HG03108 (cell line): Measurements from ENCODE around the gene CDC14C.
"Not testable (repeated sequence)": the region's sequence is repeated elsewhere in the genome, so short reads cannot be mapped to it uniquely, and the experiment has no call there.

Experiments used
- ATAC-seq: cut with Tn5 transposase; IDR thresholded peaks from one replicate; pipeline ENCODE4 v1.9.1; 2021; ENCODE audit warnings: moderate library complexity; ENCODE audit not compliant: unreplicated experiment

The CDC14C gene

DNA sequence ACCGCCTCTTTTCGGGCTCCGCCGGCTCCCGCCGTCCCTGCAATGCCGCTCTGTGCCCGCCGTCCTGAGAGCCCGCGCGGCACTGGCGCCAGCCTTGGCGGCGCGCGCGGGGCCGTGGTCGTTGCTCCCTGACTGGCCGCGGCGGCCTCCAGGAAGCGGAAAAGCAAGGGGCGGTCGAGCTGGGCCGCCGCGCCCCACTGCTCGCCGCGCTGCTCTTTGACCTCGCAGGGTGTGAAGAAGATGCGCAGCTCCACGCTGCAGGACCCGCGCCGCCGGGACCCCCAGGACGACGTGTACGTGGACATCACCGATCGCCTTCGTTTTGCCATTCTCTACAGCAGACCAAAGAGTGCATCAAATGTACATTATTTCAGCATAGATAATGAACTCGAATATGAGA is at the start of gene CDC14C:
CDC14C (plus strand) TSS at position 115 of the 400 bp plus-strand sequence; CDS start at position 241, 126 bp downstream.
- ATAC-seq = no peak

DNA sequence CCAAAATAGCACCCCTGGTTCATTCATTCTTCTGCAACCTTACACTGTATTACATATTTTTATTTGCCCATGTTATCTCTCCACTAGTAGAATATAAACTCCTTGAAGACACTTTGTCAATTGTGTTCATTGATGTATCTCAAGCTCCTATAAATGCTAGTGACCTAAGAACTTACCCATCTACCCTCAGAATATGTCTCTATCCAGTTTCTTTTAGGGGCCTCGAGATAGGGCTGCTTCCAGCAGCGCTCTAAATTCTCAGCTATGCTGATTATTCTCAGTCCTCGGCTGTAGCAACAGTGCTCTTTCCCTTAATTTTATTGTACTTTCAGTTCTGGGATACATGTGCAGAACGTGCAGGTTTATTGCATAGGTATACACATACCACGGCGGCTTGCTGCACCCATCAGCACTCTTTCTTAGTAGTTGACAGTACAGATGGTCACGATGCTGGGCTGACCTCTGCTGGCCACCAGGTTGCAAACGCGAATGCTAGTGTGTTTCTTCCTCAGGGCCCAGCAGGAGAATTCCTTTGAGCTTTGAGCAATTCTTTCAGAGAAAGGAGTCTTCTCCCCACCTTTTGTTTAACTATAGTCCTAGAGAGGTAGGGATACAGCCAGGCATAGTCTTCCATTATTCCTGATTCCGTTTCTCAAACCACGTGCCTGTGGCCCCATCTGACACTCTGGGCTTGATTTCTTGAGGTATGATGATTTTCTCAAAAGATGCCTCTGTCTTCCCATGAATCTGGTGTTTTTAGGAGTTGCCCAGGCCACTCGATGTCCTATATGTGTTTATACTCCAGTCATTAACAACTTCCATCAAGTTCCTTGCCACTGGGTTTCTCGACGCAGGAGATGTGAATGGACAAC is 49.1 kb upstream of the CDC14C start:
- ATAC-seq = no peak

DNA sequence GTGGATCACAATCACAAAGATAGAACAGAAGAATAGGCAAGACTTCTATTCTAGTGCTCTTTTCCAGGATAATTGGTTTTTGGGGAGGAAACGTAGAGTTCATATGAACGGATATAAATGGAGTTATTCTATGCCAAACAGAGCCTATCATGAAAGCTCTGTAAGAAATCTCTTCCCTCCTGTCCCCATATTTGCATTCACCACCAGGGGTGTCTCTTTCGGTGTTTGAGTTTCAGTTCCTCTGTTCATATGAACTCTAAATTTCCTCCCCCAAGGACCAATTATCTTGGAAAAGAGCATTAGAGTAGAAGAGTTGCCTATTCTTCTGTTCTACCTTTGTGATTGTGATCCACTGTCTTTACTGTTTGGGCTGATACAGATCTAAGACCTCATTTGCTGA is 48.3 kb upstream of the CDC14C start:
- no peak for ATAC-seq

DNA sequence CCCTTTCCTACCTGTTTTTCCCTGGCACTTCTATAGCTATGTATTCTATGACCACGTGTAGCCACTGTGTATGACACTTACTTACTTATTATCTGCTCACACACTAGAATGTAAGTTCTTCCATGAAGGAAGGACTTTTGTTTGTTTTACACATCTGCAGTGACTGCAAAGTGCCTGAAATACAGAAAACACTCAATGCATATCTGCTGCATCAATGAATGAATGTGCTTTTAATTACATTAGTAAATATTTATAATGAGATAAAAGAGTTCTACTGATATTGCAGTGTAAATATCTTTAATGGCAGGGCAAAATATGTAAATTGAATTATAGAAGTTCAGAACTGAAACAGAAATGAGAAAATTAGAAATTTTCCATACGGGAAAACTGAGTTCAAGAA is 43.5 kb upstream of the CDC14C start:
- no peak for ATAC-seq

DNA sequence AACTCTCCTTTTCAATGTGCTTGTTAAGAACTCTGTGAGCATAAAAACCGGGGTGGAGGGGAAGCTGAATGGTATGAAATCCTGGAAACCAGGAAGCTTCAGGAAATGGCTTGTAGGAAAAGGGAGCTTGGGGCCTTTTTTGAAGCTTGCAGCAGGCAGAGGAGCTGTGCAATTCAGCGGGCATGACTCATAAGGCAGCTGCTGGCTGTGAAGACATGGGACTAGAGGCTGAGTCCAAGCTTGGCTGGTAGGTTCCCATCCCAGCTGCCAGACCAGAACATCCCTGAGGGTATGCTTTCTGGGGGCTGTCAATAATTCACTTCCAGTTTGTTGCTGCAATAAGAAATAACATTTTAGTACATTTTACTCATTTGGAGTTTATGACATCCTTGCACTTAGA is 36.8 kb upstream of the CDC14C start:
- no peak for ATAC-seq

DNA sequence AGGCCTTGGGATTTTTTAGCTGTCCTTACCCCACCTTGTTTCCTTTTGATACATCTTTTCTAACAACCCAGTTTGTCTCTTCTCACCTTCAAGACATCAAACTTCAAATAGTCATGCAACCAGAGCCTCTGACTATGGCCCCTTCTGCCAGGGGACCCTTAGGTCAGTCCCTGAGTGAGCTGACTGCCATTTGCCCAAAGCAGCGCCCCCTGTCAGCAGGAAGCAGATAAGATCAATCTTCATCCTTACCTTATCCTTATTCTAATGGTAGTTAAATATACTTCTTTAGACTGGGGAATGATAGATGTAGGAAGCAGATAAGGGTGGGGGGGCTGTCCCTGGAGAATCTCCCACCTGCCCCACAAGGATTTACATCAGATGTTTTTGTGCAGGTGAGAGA is 29.8 kb upstream of the CDC14C start:
- ATAC-seq = no peak

DNA sequence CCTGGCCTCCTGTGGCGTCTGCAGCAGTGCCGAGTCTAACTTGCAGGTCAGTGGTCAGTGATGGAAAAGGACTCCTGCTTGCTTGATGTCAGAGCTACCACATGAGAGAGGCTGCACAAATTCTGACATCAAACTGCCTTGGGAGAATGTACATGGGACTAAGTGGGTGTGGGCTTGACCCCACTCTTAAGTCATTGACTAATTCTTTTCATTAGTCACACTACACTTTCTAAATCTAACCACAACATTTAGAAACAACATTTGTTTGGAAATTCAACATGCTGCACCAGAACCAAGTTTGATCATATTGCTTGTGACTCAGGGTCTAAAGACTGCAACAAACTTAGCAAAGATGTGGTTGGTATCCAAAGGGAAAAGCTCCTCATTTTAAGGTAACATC is 24.4 kb upstream of the CDC14C start:
- ATAC-seq = no peak

DNA sequence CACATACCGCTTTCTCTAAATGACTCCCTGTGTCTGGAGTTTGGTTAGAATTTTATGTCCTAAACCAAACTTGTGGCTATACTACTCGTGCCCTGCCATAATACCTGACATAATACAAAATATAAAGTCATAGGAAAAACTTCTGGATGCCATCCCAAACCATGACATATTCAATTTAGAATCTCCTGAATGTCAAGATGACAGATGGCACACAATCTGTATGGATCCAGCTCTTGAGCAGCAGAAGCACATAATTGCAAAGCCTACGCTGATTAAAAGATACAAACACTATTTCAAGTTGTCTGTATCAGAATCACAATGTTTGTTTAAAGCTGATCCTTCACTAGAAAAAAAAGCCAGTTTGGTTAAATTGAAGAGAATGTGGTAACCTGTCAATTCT is 22.4 kb upstream of the CDC14C start:
- ATAC-seq = no peak

DNA sequence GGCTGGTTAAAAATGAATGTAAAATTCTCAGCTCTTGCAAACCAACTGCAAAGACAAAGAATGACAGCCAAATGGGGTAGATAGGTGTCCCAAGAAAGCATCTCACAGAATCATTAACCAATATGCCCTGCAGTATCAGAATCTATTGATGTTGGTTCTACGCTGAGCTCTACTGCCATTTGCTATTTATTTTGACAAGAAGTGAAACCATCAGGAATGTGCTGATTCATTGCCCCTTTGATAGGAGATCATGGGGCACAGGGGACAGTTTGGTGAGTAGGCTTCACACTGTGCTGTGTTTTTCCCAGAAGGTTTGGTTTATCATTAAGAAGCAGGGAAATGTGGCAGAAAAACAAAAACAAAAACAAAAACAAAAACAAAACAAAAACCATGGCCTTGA is 19.4 kb upstream of the CDC14C start:
- ATAC-seq = no peak

DNA sequence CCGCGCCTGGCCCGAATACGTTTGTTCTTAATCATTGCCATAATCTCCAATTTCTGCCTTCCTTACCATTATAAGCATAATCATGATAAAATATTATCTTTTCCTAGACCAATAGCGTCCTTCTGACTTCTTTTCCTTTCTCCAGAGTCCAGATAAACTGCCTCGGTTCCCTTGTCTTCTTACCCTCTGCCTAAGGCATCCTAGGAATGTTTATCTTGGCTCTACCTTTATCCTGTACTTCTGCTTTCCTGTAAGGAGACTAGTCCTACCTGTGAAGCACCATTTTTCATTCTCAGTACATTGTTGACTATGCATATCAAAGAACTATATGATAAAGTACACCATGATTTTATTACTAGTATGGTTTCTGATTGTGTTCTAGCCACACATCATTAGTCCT is 18.7 kb upstream of the CDC14C start:
- not testable (repeated sequence) for ATAC-seq

DNA sequence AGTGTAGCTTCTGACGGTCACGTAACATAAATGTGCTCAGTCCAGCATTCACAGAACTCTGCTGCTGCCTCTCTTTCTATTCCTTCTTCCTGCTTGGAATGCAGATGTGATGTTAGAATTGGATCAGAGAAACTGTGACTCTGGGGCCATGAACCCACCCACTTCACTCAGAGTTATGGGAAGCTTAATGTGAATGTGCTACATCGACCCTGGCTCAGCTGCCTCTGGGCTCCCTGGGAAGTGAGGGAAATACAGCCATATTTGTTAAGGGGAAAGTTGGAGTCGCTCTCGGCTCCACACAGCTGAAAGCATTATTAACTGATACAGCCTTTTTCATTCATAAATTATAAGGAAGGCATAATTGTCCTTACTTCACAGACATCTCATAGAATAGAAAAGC is 14.5 kb upstream of the CDC14C start:
- ATAC-seq = not testable (repeated sequence)

DNA sequence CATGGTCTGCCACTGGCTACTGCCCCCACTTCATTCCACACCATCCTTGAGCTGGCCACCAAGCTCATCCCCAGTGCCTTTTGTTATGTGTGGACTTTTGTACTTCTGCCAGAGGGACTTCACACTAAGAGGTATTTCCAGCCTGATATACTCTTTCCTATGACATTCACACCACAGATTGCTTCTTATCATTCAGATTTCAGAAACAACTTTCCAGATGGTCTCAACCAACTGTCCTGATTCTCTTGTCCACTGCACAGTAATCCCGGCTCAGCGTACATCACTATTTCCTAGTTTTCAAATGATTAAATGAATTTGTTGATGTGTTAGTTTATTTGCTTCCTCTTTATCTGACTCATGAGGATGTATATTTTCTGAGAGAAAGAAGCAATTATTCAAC is 7.1 kb downstream of the CDC14C start:
- no peak for ATAC-seq

DNA sequence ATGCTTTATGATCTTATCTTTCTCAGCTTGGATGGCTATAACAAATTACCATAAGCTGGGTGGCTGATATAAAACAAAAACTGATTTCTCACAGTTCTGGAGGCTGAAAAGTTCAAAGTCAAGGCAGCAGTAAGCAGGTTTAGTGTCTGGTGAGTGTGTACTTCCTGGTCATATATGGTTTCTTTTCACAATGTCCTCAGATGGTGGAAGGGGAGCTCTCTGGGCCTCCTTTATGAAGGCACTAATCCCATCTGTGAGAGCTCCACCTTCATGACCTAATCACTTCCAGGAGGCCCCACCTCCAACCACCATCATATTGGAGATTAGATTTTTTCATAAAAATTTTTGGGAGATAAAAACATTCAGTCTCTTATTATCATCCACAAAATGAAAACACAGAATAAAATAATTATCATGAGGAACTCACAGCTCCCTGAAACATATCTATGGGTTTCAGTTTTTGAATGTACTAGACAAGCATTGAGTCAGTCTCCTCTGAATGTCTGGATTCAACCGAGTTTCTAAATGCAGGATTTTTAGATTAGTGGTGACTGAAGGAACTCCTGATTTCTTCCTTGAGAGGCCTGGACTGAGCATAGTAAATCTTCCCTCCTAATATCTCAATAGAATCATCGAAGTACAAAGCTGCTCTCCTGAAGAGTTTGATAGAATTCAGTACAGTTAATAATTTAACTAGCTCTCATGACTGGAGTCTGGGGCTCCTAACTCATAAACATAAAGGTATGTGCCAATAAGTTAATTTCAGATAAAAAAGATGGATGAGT is 8.0 kb downstream of the CDC14C start:
- ATAC-seq = no peak

DNA sequence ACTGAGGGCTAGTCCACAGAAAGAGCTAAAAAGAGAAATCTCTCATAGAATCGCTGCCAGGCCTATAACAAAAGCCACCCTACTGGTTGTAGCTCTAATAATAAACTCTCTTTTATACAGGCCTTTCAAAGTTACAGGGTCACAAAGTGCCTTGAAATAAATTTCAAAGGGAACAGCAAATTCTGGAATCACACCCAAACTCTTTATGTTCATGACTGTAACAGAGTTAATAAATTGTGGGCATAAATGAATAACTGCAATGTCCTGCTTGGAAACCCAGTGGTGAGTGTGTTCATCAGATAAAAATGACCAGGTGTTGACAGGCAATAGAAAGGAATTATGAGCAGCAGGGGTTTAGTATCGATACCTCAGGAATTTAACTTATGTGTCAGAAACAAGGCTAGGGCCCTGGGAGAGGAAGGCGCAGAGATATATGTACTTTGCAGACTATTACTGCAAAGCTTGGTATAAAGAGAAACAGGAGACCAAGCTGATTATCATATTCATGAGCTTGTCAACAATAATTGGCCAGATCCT is 9.3 kb downstream of the CDC14C start:
- no peak for ATAC-seq

DNA sequence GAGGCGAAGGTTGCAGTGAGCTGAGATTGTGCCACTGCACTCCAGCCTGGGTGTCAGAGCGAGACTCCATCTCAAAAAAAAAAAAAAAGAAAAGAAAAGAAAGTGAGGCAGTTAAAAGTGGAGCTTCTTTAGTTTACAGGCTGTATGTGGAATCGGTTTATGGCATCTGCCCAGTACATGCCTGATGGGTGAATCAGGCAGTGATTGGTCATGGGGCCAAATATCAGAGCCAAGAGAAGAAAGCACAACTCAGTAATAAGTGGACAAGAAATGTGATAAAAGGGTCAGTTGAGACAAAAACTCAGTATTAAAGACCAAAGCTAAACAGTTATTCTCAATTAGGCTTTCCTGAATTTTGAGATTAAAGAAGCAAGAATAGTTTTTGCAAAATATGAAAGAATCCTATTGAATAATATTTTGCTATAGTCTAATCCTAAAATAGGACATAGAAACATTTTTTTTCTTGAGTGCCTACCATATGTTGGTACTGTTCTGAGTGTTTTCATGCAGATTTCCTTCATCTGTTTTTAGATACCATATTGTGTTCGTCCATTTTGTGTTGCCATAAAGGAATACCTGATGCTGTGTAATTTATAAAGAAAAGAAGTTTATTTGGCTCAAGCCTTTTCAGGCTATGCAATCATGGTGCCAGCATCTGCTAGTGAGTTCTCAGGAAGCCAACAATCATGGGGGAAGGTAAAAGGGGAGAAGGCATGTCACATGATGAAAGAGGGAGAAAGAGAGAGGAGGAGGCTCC is 14.4 kb downstream of the CDC14C start:
- no peak for ATAC-seq

DNA sequence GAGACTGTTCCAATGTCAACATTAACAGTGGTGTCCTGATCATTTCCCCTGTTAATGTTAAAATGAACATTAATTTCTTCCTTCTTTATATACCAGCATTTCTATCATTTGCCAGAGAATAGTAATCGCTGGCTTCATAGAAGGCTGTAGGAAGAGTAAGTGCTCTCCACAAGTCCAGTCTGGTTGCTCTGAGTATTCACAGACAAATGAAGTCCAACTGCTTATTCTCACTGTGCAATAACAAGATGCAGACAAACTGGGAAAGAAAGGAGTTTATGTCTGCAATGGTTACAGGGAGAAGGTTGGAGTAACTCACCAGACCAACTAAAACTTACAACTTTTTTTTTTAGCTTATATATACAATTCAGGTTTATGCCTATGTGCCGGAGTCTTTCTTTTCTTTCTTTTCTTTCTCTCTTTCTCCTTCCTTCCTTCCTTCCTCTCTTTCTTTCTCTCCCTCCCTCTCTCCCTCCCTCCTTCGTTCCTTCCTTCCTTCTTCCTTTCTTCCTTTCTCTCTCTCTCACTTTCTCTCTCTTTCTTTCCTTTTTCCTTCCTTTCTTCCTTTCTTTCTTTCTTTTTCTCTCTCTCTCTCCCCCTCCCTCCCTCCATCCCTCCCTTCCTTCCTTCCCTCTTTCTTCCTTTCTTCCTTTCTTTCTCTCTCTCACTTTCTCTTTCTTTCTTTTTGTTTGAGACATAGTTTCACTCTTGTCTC is 19.1 kb downstream of the CDC14C start:
- ATAC-seq = no peak

DNA sequence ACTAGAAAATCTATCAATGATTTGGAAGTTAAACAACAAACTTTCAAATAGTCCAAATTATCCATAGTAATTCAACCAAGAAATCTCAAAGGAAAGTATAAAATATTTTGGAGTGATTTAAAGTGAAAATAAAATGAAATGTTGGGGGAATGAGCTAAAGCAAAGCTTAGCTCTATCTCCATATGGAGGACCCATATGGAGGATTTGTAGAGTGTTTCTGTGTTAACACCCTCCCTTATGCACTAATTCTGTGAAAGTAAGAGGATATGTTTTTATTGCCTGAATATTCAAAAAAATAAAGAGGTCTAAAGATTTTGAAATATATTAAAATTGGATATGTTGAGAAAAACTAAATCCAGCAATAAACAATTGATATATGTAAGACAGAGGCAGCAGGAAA is 31.6 kb downstream of the CDC14C start:
- ATAC-seq = no peak

DNA sequence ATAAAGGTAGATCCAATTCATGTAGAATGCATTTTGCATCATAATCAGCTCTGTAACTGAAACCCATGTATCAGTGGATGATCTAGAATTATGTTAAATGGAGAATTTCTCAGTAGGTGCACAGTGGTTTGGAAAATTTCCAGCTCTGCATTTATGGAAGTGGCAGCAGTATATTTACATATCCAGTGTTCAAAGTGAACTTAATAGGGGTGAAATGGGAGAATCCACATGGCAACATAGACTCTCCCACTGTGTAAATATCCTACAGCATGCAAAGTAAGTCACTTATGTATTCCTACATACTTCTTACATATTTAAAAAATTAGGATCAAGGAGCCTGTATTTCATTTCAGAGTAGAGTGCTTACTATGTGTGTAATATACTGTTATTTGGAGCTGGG is 35.3 kb downstream of the CDC14C start:
- no peak for ATAC-seq

DNA sequence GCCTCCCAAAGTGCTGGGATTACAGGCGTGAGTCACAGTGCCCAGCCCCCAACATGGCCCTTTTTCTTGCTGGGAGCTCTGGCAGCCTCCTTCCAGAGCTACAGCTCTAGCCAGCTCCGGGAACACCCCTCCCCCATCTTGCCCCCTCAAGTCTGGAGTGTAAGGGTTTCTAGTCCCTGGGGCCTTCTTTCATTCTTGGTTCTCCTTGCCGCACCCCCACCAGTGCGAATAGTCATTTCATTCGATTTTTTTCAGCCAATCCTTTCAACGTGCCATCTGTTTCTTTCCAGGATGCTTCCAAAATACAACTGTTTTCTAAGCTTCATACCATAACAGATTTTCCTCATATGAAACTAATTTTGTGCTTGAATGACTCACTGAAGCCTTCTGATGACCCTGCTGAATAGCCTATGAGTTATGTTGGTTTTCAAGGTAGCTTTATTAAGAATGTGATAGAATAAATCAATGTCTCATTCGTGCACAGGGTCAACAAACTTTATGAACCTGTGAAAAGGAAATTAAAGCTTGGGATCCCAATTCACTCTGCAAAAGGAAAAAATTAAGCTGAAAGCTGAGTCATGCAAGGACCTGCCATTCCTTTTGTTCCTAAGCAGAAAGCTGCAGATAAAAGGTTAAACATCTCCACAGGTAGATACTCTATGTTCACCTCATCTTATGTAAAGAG is 38.6 kb downstream of the CDC14C start:
- no peak for ATAC-seq

DNA sequence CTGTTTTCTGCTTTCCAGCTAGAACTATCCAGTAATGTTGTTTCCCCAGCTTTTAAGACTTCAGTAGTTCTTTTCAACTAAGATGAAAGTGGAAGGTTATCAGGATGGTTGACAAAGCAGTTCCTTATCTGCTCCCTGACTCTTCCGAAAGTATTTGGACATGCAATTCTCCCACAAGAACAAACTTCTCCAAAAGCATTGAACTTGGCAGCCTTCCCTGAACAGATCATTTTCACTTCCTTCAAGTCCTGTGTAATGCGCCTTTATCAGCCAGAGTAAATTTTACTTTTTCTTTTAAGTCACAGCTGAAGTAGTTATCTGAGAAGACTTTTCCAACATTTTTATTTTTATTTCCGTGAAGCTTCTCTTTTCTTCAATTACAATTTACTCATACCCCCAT is 39.7 kb downstream of the CDC14C start:
- ATAC-seq = no peak
